ENCODE measurements around the gene TOX2. TPM values are rescaled to one million over a fixed set of nuclear protein-coding genes. Genes with fewer than 3 reads are reported as not detected.

Gene TOX2
- total RNA-seq, 2 donors from 2014 or later = 2.4 to 3.4 TPM

DNA sequence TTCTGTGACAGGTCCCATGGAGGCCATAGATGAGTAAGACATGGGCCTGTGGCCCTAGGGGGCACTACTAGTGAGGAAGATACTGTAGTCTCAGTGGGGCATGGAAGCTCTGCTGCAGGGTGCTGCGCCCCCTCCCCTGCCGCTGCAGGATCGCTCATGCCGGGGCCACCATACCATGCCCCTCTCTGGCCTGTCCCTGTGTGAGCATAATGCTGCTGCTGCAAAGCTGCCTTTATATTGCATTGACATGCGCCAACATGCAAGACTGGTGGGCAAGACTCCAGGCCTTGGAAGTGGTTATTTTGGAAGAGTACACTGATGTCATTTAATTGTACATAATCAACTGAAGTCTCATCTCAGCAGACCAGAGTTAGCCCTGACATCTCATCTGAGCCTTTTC lies 60.0 kb downstream of the TOX2 start:
- H3K9ac ChIP-seq (ENCODE audit: extremely low read depth, low read length, poor library complexity, severe bottlenecking) = no peak overlapping the region
- H3K4me1 ChIP-seq (ENCODE audit: control insufficient read depth, insufficient read depth, low read length) = no peaks in the 10 kb centered on the region
- Mint-ChIP-seq H3K27me3 (ENCODE audit: insufficient read depth) (no peaks in the 10 kb centered on the region), H3K9me3 (no peaks in the 10 kb centered on the region), H3K27ac (no peak overlapping the region), H3K4me3 (no peak overlapping the region), H3K4me1 (peaks cover 11% of the 10 kb centered on the region), H3K36me3 (ENCODE audit: low read depth) (no peaks in the 10 kb centered on the region)
- no peak overlapping the region for H3K4me3 ChIP-seq (ENCODE audit: low read length)
- H3K27me3 ChIP-seq (ENCODE audit: control insufficient read depth, insufficient read depth, low read length, poor library complexity, severe bottlenecking) = no peaks in the 10 kb centered on the region
- DNase-seq = no peak
- TF ChIP-seq, protein P1, sequence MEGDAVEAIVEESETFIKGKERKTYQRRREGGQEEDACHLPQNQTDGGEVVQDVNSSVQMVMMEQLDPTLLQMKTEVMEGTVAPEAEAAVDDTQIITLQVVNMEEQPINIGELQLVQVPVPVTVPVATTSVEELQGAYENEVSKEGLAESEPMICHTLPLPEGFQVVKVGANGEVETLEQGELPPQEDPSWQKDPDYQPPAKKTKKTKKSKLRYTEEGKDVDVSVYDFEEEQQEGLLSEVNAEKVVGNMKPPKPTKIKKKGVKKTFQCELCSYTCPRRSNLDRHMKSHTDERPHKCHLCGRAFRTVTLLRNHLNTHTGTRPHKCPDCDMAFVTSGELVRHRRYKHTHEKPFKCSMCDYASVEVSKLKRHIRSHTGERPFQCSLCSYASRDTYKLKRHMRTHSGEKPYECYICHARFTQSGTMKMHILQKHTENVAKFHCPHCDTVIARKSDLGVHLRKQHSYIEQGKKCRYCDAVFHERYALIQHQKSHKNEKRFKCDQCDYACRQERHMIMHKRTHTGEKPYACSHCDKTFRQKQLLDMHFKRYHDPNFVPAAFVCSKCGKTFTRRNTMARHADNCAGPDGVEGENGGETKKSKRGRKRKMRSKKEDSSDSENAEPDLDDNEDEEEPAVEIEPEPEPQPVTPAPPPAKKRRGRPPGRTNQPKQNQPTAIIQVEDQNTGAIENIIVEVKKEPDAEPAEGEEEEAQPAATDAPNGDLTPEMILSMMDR (conservative IDR thresholded peaks at IDR 0.05) = no peak
- 94 to 96% methylated on average over 4 to 5 of the region's 5 CpGs for WGBS, 2 experiments (ENCODE audit: insufficient coverage in 1 of 2, insufficient read length in 1 of 2)
- no peaks in the 10 kb centered on the region for H3K36me3 ChIP-seq (ENCODE audit: control insufficient read depth, insufficient read depth, low read length)
- no peak overlapping the region for H3K27ac ChIP-seq (ENCODE audit: low read depth, low read length)
- peaks cover 6% of the 10 kb centered on the region for H3K9me3 ChIP-seq (ENCODE audit: control insufficient read depth, low read length)

DNA sequence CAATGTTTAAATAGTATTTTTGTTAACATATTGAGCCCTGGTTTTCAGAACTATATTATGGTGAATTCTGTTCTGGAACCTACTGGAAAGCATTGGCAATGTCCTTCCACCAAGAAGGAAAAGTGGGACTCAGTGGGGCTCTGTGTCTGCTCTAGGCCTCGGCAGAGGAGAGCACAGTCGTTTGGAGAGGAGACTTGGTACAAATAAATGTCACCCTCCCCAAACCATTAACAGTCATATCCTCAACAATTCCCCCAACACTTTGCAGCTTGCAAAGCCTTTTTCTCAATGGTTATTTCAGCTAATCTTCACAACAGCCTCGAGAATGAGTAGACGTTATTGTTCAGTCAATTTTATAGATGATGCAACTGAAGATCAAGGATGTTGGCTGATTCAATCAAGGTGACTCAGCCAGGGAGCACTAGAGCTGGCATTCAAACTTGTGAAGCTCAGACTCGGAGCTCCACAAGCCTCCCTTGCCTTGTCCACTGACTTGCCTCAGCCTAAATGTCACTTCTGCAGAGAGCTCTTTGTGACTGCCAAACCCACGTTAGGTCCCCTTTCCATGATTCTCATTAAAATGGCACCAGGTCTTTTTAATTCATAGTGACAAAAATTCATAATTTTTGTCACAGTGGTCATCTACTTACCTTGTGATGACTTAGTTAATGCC lies 60.6 kb downstream of the TOX2 start:
- Mint-ChIP-seq H3K27me3 (ENCODE audit: insufficient read depth) (no peaks in the 10 kb centered on the region), H3K36me3 (ENCODE audit: low read depth) (no peaks in the 10 kb centered on the region), H3K4me3 (no peak overlapping the region), H3K9me3 (no peaks in the 10 kb centered on the region), H3K4me1 (peaks cover 11% of the 10 kb centered on the region), H3K27ac (no peak overlapping the region)
- H3K9me3 ChIP-seq (ENCODE audit: control insufficient read depth, low read length) = peaks cover 6% of the 10 kb centered on the region
- 89 to 90% methylated on average over 5 to 6 of the region's 6 CpGs for WGBS, 2 experiments (ENCODE audit: insufficient coverage in 1 of 2, insufficient read length in 1 of 2)
- no peaks in the 10 kb centered on the region for H3K36me3 ChIP-seq (ENCODE audit: control insufficient read depth, insufficient read depth, low read length)
- H3K27me3 ChIP-seq (ENCODE audit: control insufficient read depth, insufficient read depth, low read length, poor library complexity, severe bottlenecking) = no peaks in the 10 kb centered on the region
- H3K4me3 ChIP-seq (ENCODE audit: low read length) = no peak overlapping the region
- no peak for DNase-seq
- TF ChIP-seq, protein P1 (conservative IDR thresholded peaks at IDR 0.05) = no peak
- no peaks in the 10 kb centered on the region for H3K4me1 ChIP-seq (ENCODE audit: control insufficient read depth, insufficient read depth, low read length)
- H3K9ac ChIP-seq (ENCODE audit: extremely low read depth, low read length, poor library complexity, severe bottlenecking) = no peak overlapping the region
- no peak overlapping the region for H3K27ac ChIP-seq (ENCODE audit: low read depth, low read length)

DNA sequence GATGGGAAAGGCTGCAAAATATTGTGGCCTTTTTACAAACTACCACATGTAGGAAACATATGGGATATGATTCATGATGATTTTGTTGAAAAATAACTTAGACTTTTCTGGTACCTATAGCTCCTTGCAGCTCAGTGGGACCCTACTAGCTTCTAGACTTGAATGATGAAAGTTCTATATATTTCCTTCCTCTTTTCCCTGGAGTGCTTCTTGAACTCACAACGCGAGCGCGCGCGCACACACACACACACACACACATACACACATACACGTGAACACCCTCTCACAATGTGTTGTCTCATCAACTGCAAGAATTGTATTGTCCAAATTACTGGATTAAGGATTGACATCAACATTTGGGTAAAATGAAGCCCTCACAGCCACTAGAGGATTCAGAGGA lies 61.9 kb downstream of the TOX2 start:
- Mint-ChIP-seq H3K36me3 (ENCODE audit: low read depth) (no peaks in the 10 kb centered on the region), H3K27me3 (ENCODE audit: insufficient read depth) (no peaks in the 10 kb centered on the region), H3K9me3 (no peaks in the 10 kb centered on the region), H3K4me1 (peaks cover 11% of the 10 kb centered on the region), H3K27ac (no peak overlapping the region), H3K4me3 (no peak overlapping the region)
- Histone ChIP-seq H3K36me3 (ENCODE audit: control insufficient read depth, insufficient read depth, low read length) (no peaks in the 10 kb centered on the region), H3K9ac (ENCODE audit: extremely low read depth, low read length, poor library complexity, severe bottlenecking) (no peak overlapping the region), H3K4me1 (ENCODE audit: control insufficient read depth, insufficient read depth, low read length) (no peaks in the 10 kb centered on the region), H3K9me3 (ENCODE audit: control insufficient read depth, low read length) (peaks cover 6% of the 10 kb centered on the region), H3K27ac (ENCODE audit: low read depth, low read length) (no peak overlapping the region), H3K27me3 (ENCODE audit: control insufficient read depth, insufficient read depth, low read length, poor library complexity, severe bottlenecking) (no peaks in the 10 kb centered on the region), H3K4me3 (ENCODE audit: low read length) (no peak overlapping the region)
- 92 to 97% methylated on average over 6 to 7 of the region's 7 CpGs for WGBS, 2 experiments (ENCODE audit: insufficient coverage in 1 of 2, insufficient read length in 1 of 2)
- TF ChIP-seq, protein P1 (conservative IDR thresholded peaks at IDR 0.05) = no peak
- DNase-seq = no peak
